Pulmonary artery endothelial cell (primary cell): Measurements from ENCODE around the gene SCTR. TPM values are rescaled to one million over a fixed set of nuclear protein-coding genes. Genes with fewer than 3 reads are reported as not detected.
A peak's percentile ranks its signal among the peaks of the same experiment; 100 is the strongest.

Experiments
- DNase-seq: peaks from one replicate; pipeline ENCODE4 v3.0.0-alpha.2; 2011; ENCODE audit warnings: low read depth, low spot score
- total RNA-seq: library from RNA; depleted of rRNA; stranded (reverse); fragments of >200 nt; gene quantifications from 2 replicates; pipeline ENCODE4 v1.2.3, GENCODE V29; 2014

The SCTR gene
- total RNA-seq, 1 donor from 2014 or later = not detected

DNA sequence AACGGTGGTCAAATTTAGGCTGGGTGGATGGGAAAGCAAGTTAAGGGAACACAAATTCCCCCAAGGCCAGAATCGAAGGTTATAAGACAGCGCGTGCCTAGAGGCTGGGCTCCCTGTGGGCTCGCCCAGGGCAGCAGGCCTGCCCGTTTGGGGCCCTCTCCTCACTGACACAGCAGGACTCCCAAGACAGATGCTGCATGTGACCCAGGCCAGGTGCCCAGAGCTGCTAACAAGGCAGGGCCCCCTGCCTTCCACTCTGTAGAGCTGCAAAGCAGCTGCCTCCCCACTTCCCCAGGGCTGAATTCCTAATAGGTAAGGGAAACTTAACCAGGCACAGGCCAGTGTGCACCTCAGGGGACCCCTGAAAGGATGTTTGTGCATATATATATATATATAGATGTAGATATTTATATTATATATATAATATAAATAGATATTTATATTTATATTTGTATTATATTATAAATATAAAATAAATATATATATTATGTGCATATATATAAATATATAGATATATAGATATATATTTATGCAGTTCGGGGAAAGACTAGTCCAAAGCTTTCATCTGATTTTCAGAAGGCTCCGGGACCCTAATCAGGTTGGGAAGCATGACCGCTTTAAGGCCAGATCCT is 48.9 kb downstream of the SCTR start:
- DNase-seq = no peak

DNA sequence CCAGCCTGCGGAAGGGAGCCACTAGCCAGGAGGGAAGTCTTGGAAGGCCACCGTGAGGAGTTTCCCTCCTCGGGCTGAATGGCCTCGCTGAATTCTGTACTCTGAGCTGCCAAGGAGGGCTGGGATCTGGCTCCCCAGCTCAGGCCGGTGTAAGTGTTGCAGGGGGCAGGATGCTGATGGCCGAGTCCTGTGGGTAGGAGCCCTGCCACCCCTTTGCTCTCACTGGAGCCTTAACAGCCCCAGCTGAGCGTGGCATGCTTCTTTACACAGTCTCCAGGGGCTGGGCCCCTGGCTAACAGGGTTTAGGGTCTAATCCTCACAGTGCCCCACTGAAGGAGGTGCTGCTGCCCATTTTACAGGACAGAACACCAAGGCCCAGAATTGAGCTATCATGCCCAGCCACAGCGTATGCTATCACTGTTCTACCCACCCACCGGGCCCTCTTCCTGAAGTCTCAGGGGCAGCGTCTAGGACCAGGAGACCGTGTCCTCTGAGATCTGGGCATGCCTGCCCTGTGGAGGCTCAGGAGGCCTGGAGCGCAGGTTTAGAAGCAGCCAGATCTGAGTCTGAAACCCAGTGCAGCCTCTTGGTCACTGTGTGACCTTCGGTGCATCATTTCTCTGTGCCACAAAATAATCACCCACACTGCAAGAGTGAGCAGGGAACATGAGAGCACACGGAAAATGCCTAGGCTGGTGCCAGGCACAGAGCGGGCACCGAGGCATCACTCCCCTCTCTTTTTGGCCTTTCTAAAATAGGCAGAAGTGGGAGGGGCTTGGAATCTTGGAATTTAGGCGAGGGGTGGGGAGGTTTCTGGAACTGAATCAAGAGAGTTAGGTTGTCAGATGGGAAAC is 49.7 kb downstream of the SCTR start:
- DNase-seq = no peak

DNA sequence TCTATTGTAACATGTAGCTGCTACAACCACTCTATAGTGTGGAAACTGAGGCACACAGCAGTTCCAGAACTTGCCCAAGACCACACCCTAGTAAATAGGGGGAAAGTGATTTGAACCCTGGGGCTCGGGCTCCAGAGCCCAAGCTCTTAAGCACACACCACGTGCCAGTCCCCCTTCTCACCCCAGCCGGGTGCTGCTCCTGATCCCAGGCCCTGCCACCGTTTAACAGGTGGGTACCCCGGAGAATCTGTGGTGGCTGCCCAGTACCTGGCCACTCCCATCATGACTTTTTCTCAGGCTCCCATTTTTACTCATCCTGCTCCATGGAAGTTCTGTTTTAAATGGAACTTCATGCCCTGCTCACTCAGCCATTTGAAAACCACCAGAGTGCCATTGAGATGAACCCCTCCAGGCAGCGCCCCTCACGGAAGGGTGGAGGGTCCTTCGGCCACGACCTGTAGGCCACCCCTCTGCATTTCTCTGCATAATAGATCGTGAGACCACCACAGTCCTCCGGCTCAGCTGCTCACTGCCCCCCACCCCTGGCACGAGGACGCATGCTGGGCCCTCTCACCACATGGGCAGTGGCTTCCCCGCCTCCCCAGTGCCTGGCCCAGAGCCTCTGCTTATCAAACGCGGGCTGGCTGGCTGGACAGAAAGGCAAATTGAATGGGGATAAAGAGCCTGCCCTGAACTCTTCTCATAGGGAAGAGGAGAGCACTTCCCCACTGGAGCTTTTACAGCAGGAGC is 50.5 kb downstream of the SCTR start:
- no peak for DNase-seq

DNA sequence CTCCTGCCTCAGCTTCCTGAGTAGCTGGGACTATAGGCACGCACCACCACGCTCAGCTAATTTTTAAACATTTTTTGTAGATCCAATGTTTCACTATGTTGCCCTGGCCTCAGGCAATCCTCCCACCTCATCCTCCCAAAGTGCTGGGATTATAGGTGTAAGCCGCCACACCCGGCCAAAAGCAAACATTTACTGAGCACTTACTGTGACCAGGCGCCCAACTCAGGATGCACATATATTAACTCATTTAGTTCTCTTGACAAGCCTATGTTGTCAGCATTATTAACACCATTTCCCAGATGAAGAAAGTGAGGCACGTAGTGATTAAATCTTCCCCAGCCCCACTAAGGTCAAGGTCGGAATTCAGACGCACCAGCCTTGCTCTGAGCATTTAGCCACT is 51.5 kb downstream of the SCTR start:
- no peak for DNase-seq

DNA sequence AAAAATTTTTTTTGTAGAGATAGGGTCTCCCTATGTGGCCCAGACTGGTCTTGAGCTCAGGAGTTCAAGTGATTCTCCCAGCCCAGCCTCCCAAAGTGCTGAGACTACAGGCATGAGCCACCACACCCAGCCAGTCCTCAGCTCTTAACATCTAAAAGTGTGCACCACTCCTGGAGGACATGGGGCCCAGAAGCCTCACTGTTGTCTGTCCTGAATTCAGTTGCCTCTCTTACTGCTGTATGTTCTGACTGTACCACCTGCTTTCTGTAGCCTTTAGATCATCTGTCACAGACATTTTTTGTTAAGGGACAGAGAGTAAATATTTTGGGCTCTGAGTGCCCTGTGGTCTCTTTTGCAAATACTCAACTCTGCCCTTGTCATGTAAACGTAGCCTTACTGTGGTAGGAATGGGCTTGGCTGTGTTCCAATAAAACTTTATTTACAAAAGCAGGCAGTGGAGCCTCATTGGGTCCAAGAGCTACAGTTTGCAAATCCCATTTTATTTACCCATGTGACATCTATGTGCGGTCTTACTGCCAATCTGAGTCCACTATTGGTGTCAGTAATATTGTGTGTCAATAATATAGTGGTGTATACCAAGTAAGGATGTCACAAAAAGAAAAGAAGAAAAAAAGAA is 54.5 kb downstream of the SCTR start:
- DNase-seq = no peak

DNA sequence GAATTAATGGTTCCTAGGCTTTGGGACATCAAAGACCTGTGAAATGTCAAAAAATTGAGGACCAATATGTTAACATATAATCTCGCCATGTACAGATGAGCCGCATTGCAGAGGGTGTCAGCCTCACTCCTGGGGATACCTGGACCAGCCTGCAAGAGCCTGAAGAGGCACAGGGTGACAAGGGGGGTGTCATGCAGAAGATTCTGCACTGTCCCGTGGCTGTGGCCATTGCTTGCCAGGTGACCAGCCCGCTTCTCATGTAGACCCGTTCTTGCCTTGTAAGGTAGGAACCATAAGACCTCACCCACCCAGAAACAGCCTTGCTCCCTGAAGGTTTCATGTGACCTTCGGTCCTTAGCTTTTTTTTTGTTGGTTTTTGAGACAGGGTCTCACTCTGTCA is 55.2 kb downstream of the SCTR start:
- DNase-seq = no peak

DNA sequence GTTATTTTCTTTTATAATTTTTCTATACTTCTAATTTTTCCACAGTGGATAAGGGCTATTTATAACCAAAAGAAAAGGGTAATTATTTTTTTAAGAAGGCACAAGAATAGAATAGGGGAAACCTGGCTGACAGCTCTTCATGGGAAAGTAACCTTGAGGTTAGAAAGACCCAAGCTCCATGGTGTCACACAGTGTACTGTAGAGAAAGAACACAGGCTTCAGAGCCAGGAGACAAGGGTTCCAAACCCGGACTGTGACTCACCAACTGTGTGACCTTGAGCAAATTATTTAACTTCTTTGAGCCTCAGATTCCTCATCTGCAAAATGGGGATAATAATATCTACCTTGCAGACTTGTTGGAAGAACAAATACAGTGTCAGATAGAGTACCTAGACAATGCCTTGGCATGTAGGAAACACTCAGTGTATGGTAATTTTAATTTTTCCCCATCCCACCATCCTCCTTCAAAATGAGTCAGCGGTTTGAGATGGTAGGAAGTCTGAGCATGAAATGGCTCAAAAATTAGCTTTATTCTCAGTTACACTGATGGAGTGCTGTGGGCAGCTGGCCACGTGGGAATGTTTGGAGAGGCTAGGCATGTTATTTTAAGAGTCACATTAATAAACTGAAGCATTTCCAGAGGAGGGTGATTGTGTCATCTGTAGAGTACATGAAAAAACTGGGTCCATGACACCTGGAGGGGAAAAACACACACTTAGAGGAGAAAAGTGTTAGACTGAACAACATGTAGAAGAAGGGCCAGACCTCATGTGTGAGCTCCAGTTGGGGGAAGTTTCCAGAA is 55.9 kb downstream of the SCTR start:
- DNase-seq = no peak

DNA sequence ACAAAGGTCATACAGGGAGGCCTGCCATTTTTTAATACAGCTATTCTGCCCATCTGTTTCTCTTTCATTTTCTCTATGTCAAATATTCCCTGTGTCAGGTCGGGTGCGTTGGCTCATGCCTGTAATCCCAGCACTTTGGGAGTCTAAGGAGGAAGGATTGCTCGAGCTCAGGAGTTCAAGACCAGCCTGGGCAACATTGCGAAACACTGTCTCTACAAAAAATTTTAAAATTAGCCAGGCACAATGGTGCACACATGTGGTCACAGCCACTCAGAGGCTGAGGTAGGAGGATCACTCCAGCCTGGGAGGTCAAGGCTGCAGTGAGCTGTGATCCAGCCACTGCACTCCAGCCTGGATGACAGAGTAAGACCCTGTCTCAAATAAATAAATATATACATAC is 57.9 kb downstream of the SCTR start:
- no peak for DNase-seq

DNA sequence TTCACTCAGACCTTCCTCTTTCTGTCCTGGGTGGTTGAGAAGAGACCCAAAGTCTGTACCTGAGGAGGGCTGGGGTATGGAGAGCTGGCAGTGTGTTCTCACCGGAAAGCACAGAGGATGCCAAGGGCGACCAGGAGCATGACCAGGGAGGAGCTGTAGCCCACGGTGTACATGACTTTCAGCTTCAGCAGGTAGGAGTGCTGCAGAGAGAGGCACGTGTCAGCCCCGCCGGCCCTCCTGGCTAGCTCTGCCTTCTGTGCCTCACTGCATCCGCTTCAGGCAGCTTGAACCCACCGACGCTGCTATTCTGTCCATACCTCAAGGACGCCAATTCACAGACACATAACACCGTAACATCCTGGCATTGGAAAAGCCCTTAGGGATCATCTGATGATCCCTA is 58.6 kb downstream of the SCTR start:
- DNase-seq = no peak

DNA sequence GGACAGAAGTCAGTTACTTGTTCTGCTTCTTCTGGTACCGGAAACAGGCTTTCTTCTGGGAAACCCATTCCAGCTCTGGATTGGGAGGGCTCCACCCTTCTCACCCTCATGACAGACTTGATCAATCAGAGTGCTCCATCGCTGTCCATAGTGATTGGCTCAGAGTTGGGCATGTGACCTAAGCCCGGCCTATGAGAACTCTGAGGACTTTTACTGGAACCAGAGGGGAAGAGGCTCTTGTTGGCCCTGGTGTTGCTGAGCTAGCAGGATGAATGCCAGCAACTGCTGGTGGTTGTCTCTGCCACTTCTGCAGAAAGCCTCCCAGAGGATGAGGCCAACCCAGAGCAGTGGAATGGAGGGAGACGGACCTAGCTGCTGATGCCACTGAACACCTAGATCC is 59.3 kb downstream of the SCTR start:
- DNase-seq = no peak

DNA sequence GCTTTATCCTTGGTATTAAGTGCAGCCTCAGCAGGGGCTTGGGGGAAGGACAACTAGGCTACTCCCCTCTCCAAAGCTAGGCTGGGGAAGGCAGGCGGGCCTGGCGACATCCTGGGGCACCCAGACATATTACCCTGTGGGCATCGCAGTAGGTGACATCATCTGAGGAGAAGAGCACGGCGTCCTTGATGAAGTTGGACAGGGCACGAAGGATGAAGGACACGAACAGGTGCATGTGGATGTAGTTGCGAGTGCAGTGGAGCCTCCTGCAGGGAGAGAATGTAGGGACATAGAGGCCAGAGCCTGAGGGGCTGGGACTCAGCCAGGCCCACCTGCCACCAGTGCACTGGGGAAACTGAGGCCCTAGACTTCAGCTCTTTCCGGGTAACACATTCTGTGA is 60.3 kb downstream of the SCTR start:
- DNase-seq = no peak

DNA sequence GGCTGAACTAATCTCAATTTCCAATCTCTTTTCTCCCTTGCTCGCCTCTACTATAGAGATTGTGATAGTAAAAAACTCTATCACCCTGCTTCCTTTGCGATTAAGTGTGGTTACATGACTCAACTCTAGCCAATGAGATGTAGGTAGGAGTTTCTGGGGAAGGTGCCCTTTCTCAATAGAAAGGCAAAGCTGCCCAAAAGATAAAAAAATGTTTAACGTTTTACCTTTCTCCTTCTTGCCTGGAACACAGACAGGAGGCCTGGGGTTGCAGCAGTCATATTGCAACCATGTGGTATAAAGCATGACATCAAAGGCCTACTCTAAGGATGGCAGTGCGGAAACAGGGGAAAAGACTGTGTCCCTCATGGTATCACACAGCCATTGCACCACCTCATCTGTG is 61.1 kb downstream of the SCTR start:
- no peak for DNase-seq

DNA sequence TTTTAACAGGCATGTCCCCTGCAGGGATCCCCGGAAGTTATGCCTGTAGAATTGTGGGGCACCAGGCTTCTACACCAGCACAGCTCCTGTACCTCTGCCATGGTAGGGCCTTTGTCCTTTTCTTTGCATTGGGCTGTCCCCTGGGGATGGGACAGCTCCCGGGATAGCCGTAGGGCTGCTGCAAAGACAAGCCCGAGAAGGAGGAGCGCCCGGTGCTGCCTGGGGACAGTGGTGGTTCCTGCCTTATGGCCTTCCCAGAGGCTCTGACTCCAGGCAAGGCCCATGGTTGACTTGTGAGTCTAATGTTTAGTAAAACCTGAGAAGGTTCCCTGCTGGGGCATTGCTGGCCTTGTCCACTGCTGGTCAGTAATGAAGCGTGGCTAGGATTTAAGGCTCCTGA is 61.7 kb downstream of the SCTR start:
- no peak for DNase-seq

DNA sequence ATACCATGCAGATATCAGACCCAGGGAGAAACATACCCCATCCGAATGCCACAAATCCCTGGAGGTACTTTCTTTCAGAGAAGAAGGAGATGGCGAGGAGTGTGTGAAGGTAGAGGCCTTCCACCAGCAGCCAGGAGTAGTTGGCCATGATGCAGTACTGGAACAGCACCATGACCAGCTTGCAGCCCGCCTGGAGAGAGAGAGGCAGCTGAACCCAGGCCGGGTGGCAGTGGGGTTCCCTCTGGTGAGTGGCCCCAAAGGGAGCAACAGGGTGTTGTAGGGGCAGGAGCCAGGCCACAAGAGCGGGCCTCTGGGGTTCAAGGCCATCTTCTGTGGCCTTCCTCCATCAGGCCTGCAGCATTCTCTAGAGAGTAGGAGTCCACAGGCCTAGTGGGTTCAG is 62.5 kb downstream of the SCTR start:
- no peak for DNase-seq

DNA sequence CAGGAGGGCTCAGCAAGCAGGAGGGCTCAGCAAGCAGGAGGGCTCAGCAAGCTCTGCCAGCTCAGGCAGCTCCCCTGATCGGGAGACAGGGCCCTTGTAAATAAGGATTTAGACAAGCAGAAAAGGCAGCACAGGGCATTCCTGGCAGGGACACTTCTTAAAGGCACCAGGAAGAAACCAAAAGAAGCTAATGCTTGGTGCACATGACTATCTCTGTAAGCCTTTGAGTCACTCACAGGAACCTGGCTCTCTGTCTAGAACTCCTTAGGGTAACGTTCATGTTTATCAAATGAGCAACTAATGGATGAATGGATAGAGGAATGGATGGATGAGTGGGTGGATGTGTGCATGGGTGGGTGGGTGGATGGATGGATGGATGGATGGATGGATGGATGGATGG is 64.2 kb downstream of the SCTR start:
- no peak for DNase-seq

DNA sequence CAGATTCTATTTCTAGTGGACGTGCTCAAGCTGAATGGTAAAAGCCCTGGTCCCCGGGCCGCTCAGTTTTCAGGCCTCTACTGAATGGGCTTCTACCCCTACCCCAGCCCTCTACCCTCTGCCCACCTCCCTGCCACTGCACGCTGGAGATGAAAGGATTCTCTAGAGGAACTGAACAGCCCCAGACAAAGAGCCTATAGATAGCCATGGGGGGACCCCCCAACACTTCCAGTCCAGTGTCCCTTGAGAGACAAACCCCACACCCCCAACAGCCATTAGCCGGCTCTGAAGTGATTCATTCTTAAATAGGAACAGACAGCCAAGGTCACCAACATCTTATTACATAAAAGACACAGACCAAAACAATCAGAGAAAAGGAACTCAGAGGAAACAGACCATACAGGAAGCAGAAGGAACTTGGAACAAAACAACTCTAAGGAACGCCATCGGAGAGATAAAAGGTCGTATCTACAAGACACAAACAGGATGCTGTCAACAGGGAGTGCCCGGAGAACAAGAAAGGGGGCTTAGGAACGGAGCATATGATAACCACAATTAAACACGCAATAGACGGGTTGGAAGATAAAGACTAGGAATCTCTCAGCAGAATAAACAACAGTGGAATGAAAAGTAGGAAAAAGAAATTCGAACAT is 69.1 kb downstream of the SCTR start:
- peak; percentile 85 for DNase-seq

DNA sequence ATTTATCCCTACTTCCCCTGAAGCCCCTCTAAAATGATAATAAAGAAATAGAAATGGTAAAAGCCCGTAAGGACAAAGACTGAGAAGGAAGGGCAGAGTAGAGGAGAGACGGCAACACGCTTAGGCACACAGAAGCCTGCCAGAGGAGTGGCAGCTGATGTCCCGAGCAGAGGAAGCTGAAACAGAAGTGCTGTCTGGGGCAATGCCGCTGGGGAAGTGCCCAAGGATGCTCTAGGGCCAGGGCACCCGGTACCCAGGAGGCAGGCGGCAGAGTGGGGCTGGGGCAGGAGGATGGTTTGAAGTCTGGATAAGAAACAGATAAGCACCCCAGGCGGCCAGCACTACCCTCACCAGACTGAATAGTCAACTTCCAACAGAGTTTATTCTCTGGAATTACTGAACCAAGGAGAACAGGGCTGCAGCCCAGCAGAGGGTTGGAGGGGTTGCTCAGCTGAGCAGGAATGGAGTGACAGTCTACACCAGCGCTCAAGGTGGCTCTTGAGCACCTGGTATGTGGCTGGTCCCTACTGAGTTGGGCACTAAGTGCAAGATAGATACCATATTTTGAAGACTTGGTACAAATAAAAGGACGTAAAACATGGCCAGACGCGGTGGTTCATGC is 70.2 kb downstream of the SCTR start:
- no peak for DNase-seq

DNA sequence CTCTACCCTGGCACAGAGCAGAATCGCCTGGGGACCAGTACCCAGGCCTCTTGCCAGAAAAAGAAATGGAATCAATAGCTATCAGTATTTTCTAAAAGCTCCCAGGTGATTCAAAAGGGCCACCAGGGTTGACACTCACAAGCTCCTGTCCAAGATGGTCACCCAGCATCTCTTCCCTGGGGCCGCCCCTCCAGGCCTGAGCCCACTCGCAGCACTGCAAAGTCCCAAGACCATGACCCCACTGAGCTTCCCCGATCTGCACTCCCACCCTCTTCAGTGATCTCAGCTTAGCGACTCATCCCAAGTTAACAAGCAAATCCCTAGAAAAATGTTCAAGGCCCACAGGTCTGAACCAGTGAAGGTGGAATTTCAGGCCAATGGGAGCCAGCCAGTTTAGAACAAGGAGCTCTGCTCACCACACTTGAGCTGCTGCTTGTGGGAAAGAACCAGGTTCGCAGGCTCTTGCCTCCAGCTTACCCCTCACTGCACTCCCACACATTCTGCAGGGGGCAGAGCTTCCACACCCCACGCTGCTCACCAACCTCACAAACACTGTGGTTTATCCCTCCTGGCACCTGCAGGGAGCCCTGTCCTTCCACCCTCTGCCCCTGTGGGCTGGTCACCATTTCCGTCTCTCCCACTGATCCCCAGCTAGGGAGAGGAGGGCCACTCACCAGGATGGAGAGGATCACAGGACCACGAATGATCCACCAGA is 72.8 kb downstream of the SCTR start:
- DNase-seq = no peak

DNA sequence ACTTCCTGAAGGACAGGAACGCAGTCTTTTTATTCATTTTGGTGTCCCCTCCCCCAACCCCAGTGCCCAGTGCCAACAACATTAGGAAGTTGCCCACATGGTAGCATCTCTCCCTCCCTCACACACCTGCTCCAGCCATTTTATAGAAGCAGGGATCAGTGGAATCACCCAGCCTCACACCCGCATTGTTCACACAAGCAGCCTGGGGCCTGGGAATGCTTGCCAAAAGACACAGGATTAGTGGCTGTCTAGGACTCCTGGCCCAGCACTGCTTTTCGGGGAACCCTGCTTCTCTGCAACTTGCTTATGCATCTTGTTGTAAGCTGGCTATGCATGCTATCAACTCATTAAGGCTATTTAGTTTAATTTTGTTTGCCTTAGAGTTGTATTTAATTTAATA is 74.8 kb downstream of the SCTR start:
- DNase-seq = no peak
